ENCODE results near the gene RPN1. TPM values are rescaled to one million over a fixed set of nuclear protein-coding genes. Genes with fewer than 3 reads are reported as not detected.

The RPN1 gene
- total RNA-seq, 4 donors from 2014 or later: 125 to 184 (median 143) TPM

GRCh38 chr3:128609294-128609693 lies 41.3 kb downstream of the RPN1 start:
- intact Hi-C loops (cut with DNase I; ENCODE audit: low total_unique reads): loop anchor here (2.0 kb wide), 2 partner anchors 182 to 514 kb away; no protein-coding TSS in a partner anchor
- Histone ChIP-seq H3K4me1 (peaks cover 0 to 13% (median 7%) of the 10 kb centered on the region in 4 donors), H3K27me3 (no peaks in the 10 kb centered on the region), H3K36me3 (no peaks in the 10 kb centered on the region), H3K4me3 (no peak overlapping the region), H3K9me3 (no peaks in the 10 kb centered on the region), H3K27ac (no peak overlapping the region)
- 73 to 80% methylated on average over 6 to 11 of the region's 11 CpGs for WGBS, 2 donors (ENCODE audit: low coverage in 1 of 2)
- TF ChIP-seq EP300 (IDR thresholded peaks at IDR 0.05; ENCODE audit: low read depth): no peak
- no peak for TF ChIP-seq POLR2A (IDR thresholded peaks at IDR 0.05)
- TF ChIP-seq CTCF (IDR thresholded peaks at IDR 0.05): no peak
- TF ChIP-seq POLR2AphosphoS5 (IDR thresholded peaks at IDR 0.05): no peak
- DNase-seq: no peak
- in situ Hi-C loops (cut with MboI; ENCODE audit: low pct_ligation_motif_present in 1 of 4, low pct_unique_long_range_greater_than_20kb in 1 of 4, low sequenced_read_pairs in 3 of 4): loop anchor here in 2 of 4 donors (10.0 to 25.0 kb wide), 2 partner anchors 184 to 522 kb away; no protein-coding TSS in a partner anchor

GRCh38 chr3:128607710-128608048 lies 42.9 kb downstream of the RPN1 start:
- Histone ChIP-seq H3K27ac (peak overlapping the region in 3 of 4 donors; percentile 37 to 68 (median 59)), H3K4me1 (peaks cover 0 to 13% (median 7%) of the 10 kb centered on the region in 4 donors)

DNA sequence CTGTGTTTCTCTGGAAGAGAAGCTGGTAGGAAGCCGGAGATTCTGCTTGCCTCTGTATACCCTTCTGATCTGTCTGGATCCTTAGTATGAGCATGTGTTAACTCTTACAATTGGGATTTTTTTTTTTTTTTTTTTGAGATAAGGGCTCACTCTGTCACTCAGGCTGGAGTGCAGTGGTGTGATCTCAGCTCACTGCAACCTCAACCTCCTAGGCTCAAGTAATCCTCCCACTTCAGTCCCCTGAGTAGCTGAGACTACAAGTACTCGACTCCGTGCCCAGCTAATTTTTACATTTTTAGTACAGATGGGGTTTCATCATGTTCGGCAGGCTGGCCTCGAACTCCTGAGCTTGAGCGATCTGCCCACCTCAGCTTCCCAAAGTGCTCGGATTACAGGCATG lies 44.5 kb downstream of the RPN1 start:
- in situ Hi-C loops (cut with MboI; ENCODE audit: low pct_ligation_motif_present in 1 of 4, low pct_unique_long_range_greater_than_20kb in 1 of 4, low sequenced_read_pairs in 3 of 4) (loop anchor here in 2 of 4 donors (10.0 to 25.0 kb wide), 2 partner anchors 181 to 519 kb away; no protein-coding TSS in a partner anchor), intact Hi-C loops (cut with DNase I; ENCODE audit: low total_unique reads) (no loop called here)
- no peak overlapping the region for H3K27ac ChIP-seq
- H3K9me3 ChIP-seq: no peaks in the 10 kb centered on the region
- no peak for TF ChIP-seq EP300 (IDR thresholded peaks at IDR 0.05; ENCODE audit: low read depth)
- no peak for TF ChIP-seq POLR2AphosphoS5 (IDR thresholded peaks at IDR 0.05)
- TF ChIP-seq POLR2A (IDR thresholded peaks at IDR 0.05): no peak
- H3K4me1 ChIP-seq: peaks cover 0 to 13% (median 7%) of the 10 kb centered on the region in 4 donors
- no peaks in the 10 kb centered on the region for H3K27me3 ChIP-seq
- H3K36me3 ChIP-seq: no peaks in the 10 kb centered on the region
- DNase-seq: no peak
- no peak overlapping the region for H3K4me3 ChIP-seq
- WGBS, 2 donors (ENCODE audit: low coverage in 1 of 2): 93% methylated on average over 3 to 7 of the region's 7 CpGs

More at GRCh38 chr3:128607710-128608048, 42.9 kb downstream of the RPN1 start:
- intact Hi-C loops (cut with DNase I; ENCODE audit: low total_unique reads): loop anchor here (2.0 kb wide), 2 partner anchors 181 to 513 kb away; no protein-coding TSS in a partner anchor
- H3K4me3 ChIP-seq: peak overlapping the region in 3 of 4 donors; percentile 30 to 70 (median 54)
- in situ Hi-C loops (cut with MboI; ENCODE audit: low pct_ligation_motif_present in 1 of 4, low pct_unique_long_range_greater_than_20kb in 1 of 4, low sequenced_read_pairs in 3 of 4): loop anchor here in 2 of 4 donors (10.0 to 25.0 kb wide), 2 partner anchors 183 to 520 kb away; no protein-coding TSS in a partner anchor
- TF ChIP-seq POLR2A (IDR thresholded peaks at IDR 0.05): no peak
- no peak for TF ChIP-seq EP300 (IDR thresholded peaks at IDR 0.05; ENCODE audit: low read depth)
- TF ChIP-seq CTCF (IDR thresholded peaks at IDR 0.05): no peak
- no peak for TF ChIP-seq POLR2AphosphoS5 (IDR thresholded peaks at IDR 0.05)
- no peaks in the 10 kb centered on the region for H3K27me3 ChIP-seq
- DNase-seq: no peak
- H3K9me3 ChIP-seq: no peaks in the 10 kb centered on the region
- WGBS, 2 donors (ENCODE audit: low coverage in 1 of 2): 42% methylated on average over 9 of the region's 12 CpGs; no CpG with 5 or more reads in 1 of the 2 donors
- H3K36me3 ChIP-seq: no peaks in the 10 kb centered on the region

GRCh38 chr3:128605091-128606046 lies 45.2 kb downstream of the RPN1 start:
- no peaks in the 10 kb centered on the region for H3K36me3 ChIP-seq
- in situ Hi-C loops (cut with MboI; ENCODE audit: low pct_ligation_motif_present in 1 of 4, low pct_unique_long_range_greater_than_20kb in 1 of 4, low sequenced_read_pairs in 3 of 4): loop anchor here in 2 of 4 donors (10.0 to 25.0 kb wide), 2 partner anchors 181 to 518 kb away; no protein-coding TSS in a partner anchor
- no peak overlapping the region for H3K27ac ChIP-seq
- H3K4me3 ChIP-seq: no peak overlapping the region
- WGBS, 2 donors (ENCODE audit: low coverage in 1 of 2): 73 to 84% methylated on average over 2 to 11 of the region's 11 CpGs
- H3K4me1 ChIP-seq: peaks cover 0 to 13% (median 7%) of the 10 kb centered on the region in 4 donors
- intact Hi-C loops (cut with DNase I; ENCODE audit: low total_unique reads): no loop called here
- no peaks in the 10 kb centered on the region for H3K9me3 ChIP-seq
- no peaks in the 10 kb centered on the region for H3K27me3 ChIP-seq
- TF ChIP-seq POLR2AphosphoS5 (IDR thresholded peaks at IDR 0.05) (no peak), EP300 (IDR thresholded peaks at IDR 0.05; ENCODE audit: low read depth) (no peak), POLR2A (IDR thresholded peaks at IDR 0.05) (no peak), CTCF (IDR thresholded peaks at IDR 0.05) (no peak)
- no peak for DNase-seq

All from transverse colon (tissue), 4 donors.